Tibial nerve (tissue), 4 donors: ENCODE data around the gene LRP6. TPM values are rescaled to one million over a fixed set of nuclear protein-coding genes. Genes with fewer than 3 reads are reported as not detected.

Experiments used
- DNase-seq, 2 donors: peaks; one replicate each; pipeline ENCODE4 v3.0.0-alpha.2; 2019; ENCODE audit warnings: low spot score in 2 of 2
- H3K27ac ChIP-seq, 4 donors: fragments of 200-600 bp; sonication (generic) in 3 of 4; one replicate each; pipeline ENCODE4 v1.5.1; 2017 to 2019; ENCODE audit warnings: mild to moderate bottlenecking in 1 of 4
- H3K27me3 ChIP-seq, 2 donors: fragments of 200-600 bp; sonication (generic) in 1 of 2; one replicate each; pipeline versions ENCODE4 v1.5.1 to v1.6.0; 2017 to 2019
- H3K36me3 ChIP-seq, 3 donors: fragments of 200-600 bp; sonication (generic); one replicate each; pipeline ENCODE4 v1.5.1; 2018 to 2019
- H3K4me1 ChIP-seq, 4 donors: fragments of 200-600 bp; sonication (generic) in 3 of 4; one replicate each; pipeline ENCODE4 v1.5.1; 2017 to 2019
- H3K4me3 ChIP-seq, 4 donors: fragments of 200-600 bp; sonication (generic) in 3 of 4; one replicate each; pipeline ENCODE4 v1.5.1; 2017 to 2019; ENCODE audit warnings: mild to moderate bottlenecking in 1 of 4, moderate library complexity in 1 of 4
- H3K9me3 ChIP-seq, 4 donors: fragments of 200-600 bp; sonication (generic) in 3 of 4; one replicate each; pipeline ENCODE4 v1.5.1; 2017 to 2019
- EP300 ChIP-seq, 2 donors: sonication (generic); formaldehyde crosslinking; IDR thresholded peaks; one replicate each; pipeline ENCODE4 v1.6.1; 2017; ENCODE audit warnings: antibody characterized with exemption in 2 of 2, mild to moderate bottlenecking in 1 of 2
- POLR2A ChIP-seq, 2 donors: fragments of 450-650 bp; IDR thresholded peaks; one replicate each; pipeline ENCODE4 v1.6.1; 2017; ENCODE audit warnings: antibody characterized with exemption in 2 of 2, mild to moderate bottlenecking in 2 of 2, moderate library complexity in 2 of 2
- WGBS, 2 donors: methylation state at CpG; one replicate each; pipeline ENCODE4 v1.1.5; 2018; 5-methylcytosine and 5-hydroxymethylcytosine counted together
- total RNA-seq, 4 donors: library from RNA; depleted of rRNA; stranded (reverse); fragments of >200 nt; gene quantifications; one replicate each; pipeline ENCODE4 v1.1.0, GENCODE V29; 2016
- TF ChIP-seq, protein P1 (sequence below), 5 experiments: fragments of 200-600 bp in 3 of 5; fragments of 450-650 bp in 2 of 5; sonication (generic) in 3 of 5; IDR thresholded peaks; one replicate each; pipeline ENCODE4 v1.5.1; 2016 to 2019; ENCODE audit warnings: antibody characterized with exemption in 5 of 5, mild to moderate bottlenecking in 3 of 5, moderate library complexity in 2 of 5

The LRP6 gene
- total RNA-seq, 4 donors from 2014 or later = 30.6 to 64.5 (median 44.9) TPM

DNA sequence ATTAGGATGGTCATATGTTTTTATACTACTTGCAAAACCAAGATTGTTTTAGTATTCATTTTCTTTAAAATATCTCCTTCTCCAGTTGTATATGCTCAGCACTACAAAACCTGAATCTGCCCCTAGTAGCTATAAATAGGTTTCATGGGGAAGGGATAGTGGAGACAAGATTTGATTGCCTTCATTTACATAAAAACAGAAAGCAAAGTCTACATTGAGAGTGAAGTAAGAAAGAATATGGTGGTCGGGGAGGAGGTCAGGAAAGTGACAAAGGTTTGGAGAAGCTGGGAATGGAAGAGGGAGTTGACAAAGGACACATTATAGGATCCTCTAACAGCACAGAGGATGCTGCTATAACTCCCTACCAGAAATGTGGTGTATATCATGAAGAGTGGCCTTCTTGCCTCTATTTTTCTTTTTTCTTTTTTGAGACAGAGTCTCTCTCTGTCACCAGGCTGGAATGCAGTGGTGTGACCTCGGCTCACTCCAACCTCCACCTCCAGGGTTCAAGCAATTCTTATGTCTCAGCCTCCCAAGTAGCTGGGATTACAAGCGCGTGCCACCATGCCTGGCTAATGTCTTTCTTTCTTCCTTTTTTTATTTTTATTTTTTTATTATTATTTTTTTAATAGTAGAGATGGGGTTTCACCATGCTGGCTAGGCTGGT lies 6.6 kb upstream of the LRP6 start:
- WGBS, 2 donors = 64 to 70% methylated on average over 4 of the region's 4 CpGs
- peak overlapping the region in 1 of 4 donors; percentile 47 for H3K27ac ChIP-seq
- peaks cover 0 to 14% (median 0%) of the 10 kb centered on the region in 4 donors for H3K9me3 ChIP-seq
- H3K4me1 ChIP-seq = peaks cover 0 to 10% (median 0%) of the 10 kb centered on the region in 4 donors
- no peak overlapping the region for H3K4me3 ChIP-seq
- TF ChIP-seq, protein P1, sequence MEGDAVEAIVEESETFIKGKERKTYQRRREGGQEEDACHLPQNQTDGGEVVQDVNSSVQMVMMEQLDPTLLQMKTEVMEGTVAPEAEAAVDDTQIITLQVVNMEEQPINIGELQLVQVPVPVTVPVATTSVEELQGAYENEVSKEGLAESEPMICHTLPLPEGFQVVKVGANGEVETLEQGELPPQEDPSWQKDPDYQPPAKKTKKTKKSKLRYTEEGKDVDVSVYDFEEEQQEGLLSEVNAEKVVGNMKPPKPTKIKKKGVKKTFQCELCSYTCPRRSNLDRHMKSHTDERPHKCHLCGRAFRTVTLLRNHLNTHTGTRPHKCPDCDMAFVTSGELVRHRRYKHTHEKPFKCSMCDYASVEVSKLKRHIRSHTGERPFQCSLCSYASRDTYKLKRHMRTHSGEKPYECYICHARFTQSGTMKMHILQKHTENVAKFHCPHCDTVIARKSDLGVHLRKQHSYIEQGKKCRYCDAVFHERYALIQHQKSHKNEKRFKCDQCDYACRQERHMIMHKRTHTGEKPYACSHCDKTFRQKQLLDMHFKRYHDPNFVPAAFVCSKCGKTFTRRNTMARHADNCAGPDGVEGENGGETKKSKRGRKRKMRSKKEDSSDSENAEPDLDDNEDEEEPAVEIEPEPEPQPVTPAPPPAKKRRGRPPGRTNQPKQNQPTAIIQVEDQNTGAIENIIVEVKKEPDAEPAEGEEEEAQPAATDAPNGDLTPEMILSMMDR (IDR thresholded peaks at IDR 0.05) = no peak
- TF ChIP-seq EP300 (IDR thresholded peaks at IDR 0.05) (no peak), POLR2A (IDR thresholded peaks at IDR 0.05) (no peak)
- no peak for DNase-seq
- no peaks in the 10 kb centered on the region for H3K36me3 ChIP-seq
- H3K27me3 ChIP-seq = no peaks in the 10 kb centered on the region

DNA sequence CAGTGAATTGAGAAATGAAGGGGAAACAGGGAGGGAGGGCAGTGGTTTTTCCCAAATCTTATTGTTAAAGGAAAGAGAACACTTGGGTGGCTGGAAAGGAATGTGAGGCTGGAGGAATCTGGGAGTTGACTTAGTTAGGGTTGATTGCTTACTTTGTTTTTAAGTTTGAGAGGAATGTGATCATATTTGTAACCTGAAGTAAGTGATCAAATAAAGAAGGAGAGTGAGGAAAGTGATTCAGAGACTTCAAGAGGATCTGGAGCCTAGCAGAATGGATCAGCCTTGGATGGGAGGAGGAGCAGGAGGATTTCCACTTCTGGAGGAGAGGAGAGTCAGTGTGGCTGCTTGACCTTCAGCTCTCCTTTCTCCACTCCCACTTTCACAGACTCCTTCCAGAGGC lies 6.0 kb upstream of the LRP6 start:
- peak overlapping the region in 1 of 4 donors; percentile 47 for H3K27ac ChIP-seq

DNA sequence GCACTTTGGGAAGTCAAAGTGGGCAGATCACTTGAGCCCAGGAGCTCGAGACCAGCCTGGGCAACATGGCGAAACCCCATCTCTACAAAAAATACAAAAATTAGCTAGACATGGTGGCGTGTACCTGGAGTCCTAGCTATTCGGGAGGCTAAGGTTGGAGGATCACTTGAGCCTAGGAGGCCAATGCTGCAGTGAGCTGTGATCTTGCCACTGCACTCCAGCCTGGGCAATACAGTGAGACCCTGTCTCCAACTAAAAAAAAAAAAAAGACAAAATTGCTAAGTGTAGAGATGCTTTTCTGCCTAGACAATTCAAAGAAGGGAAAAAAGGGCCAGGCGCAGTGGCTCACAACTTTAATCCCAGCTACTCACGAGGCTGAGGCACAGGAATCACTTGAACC lies 3.4 kb upstream of the LRP6 start:
- TF ChIP-seq EP300 (IDR thresholded peaks at IDR 0.05) (no peak), POLR2A (IDR thresholded peaks at IDR 0.05) (no peak)
- TF ChIP-seq, protein P1 (IDR thresholded peaks at IDR 0.05) = no peak
- H3K4me1 ChIP-seq = peaks cover 0 to 16% (median 0%) of the 10 kb centered on the region in 4 donors
- H3K27me3 ChIP-seq = no peaks in the 10 kb centered on the region
- H3K27ac ChIP-seq = no peak overlapping the region
- WGBS, 2 donors = 91% methylated on average over 6 of the region's 6 CpGs
- H3K4me3 ChIP-seq = no peak overlapping the region
- H3K36me3 ChIP-seq = no peaks in the 10 kb centered on the region
- DNase-seq = no peak
- H3K9me3 ChIP-seq = no peaks in the 10 kb centered on the region

More for the DNA sequence above, 6.0 kb upstream of the LRP6 start:
- H3K4me1 ChIP-seq = peaks cover 0 to 12% (median 0%) of the 10 kb centered on the region in 4 donors
- no peaks in the 10 kb centered on the region for H3K27me3 ChIP-seq
- peaks cover 0 to 14% (median 0%) of the 10 kb centered on the region in 4 donors for H3K9me3 ChIP-seq
- DNase-seq = no peak
- H3K36me3 ChIP-seq = no peaks in the 10 kb centered on the region
- H3K4me3 ChIP-seq = no peak overlapping the region
- TF ChIP-seq, protein P1 (IDR thresholded peaks at IDR 0.05) = no peak
- TF ChIP-seq POLR2A (IDR thresholded peaks at IDR 0.05) = no peak
- no peak for TF ChIP-seq EP300 (IDR thresholded peaks at IDR 0.05)

DNA sequence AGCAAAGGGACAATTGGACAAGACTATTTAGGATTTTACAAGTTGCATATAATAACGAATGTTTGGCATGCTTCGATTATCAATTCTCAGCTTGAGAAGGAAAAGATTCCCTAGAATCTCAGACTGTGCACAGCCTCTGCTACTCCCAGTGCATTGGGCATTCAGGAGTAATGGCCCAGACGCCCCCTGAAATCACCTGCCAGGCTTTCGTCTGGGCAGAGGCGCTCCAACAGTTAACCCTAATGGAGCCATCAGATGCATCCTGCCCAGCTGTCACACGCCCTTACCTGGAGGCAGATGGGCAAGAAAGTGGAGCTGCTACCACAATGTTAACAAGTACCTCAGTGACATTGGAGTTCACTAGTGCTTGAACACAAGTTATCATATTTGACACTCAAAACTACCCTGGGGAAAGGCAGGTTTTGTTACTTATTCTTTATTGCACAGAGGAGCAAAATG lies 927 bp upstream of the LRP6 start:
- no peak for DNase-seq
- Histone ChIP-seq H3K4me1 (peaks cover 0 to 25% (median 0%) of the 10 kb centered on the region in 4 donors), H3K4me3 (peak overlapping the region; percentile 80 to 98 (median 88)), H3K27ac (peak overlapping the region; percentile 96 to 100 (median 98)), H3K9me3 (no peaks in the 10 kb centered on the region), H3K36me3 (no peaks in the 10 kb centered on the region), H3K27me3 (no peaks in the 10 kb centered on the region)
- no peak for TF ChIP-seq EP300 (IDR thresholded peaks at IDR 0.05)
- TF ChIP-seq, protein P1 (IDR thresholded peaks at IDR 0.05) = no peak
- TF ChIP-seq POLR2A (IDR thresholded peaks at IDR 0.05) = no peak
- 16 to 26% methylated on average over 6 of the region's 6 CpGs for WGBS, 2 donors

DNA sequence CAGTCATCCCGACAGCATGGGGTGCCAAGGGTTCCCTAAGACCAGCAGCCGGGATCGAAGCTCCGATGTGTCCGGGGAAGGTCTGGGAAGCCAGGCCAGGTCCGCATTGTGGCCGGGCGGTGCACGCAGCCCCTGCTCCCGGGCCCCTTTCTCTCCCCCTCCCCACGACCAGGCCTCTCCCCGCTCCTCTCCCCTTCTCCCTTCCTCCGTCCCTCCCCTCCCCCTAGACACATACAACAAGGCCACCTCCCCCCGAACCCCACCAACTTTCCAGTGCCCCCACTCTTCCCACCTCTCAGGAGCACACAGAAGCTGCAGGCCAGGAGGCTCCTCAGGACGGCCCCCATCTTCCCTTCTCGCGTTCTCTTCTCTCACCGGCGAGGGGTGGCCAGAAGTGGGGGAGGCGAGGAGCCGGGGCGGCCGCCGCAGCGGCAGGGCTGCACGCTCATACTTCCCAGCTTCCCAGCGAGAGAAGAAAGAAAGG lies 413 bp downstream of the LRP6 start:
- peak in 1 of 2 donors; percentile 19 for DNase-seq
- WGBS, 2 donors = 1% methylated on average over 26 to 27 of the region's 27 CpGs

More for the DNA sequence above, 413 bp downstream of the LRP6 start:
- Histone ChIP-seq H3K27me3 (no peaks in the 10 kb centered on the region), H3K27ac (peak overlapping the region; percentile 96 to 100 (median 98)), H3K4me1 (peaks cover 0 to 23% (median 0%) of the 10 kb centered on the region in 4 donors), H3K36me3 (no peaks in the 10 kb centered on the region), H3K9me3 (no peaks in the 10 kb centered on the region), H3K4me3 (peak overlapping the region; percentile 80 to 98 (median 88))
- TF ChIP-seq EP300 (IDR thresholded peaks at IDR 0.05) (no peak), POLR2A (IDR thresholded peaks at IDR 0.05) (no peak)
- TF ChIP-seq, protein P1 (IDR thresholded peaks at IDR 0.05) = no peak
